ENCODE measurements around the gene IMMP2L.

The IMMP2L gene

DNA sequence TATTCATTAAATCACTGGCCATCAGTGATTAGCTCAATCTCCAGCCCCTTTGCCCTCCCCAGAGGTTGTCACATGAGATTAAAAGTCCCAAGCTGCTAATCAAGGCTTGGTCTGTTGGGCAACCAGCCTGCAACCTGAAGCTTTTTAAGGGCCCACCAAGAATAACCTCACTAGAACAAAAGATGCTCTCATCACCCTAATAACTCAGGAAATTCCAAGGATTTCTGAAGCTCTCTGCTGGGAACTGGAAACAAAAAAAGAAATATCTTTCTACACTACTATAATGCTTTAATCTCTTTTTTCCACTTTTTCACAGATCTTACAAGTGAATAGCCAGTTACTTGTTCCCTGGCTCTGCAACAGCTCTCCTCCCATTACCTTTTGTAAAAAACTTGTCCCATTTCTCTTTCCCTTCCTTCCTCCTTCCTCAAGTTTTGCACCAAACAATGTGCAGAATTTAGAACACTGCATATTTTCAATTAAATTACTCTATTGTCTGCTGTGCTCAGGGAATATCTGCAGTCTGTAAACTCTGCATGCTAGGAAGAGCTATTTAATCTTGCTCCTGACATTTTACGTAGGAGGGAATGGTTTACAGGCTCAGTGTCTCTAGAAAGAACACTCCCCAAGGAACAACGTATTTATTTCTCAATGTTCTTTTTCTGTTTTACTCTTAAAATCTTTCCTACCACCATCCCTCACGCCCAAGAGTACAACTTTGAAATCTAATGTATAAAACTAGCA, 169.1 kb downstream of the IMMP2L start:
- no peak for DNase-seq

DNA sequence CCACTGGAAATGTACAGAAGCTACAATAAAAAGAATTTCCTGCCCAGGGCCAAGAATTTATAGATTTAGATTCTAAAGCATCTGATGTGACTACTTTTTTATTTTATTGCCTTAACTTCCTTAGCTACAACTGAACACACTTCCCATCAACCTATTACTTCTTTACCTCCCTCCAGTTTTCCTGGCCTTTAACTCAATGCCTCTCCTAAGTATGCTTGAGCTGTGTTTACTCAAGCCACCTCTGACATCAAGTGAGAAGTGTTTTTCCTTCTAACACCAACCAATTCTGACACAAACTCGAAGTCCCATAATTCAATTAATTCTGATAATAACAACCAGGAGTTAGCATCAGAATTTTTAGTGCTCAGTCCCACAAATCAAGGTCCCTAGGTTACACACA, 170.0 kb downstream of the IMMP2L start:
- no peak for DNase-seq

DNA sequence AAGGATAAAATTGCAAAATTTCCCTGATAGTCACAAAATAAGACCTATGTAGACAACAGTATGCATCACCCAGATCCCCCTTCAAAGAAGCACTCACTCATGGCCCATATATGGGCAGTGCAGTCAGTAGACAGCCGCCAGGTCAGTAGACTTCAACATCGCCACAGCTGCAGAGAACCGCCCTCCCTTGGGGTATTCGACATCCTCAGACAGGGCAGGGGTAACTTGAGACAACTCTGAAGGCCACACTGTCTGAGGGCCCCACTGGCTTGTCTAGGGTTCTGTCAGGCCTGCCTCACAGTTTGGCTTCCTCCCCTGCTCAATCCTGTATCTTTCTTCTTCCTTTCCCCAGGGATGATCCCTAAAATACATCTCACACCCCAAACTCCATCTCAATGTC, 172.3 kb downstream of the IMMP2L start:
- no peak for DNase-seq

DNA sequence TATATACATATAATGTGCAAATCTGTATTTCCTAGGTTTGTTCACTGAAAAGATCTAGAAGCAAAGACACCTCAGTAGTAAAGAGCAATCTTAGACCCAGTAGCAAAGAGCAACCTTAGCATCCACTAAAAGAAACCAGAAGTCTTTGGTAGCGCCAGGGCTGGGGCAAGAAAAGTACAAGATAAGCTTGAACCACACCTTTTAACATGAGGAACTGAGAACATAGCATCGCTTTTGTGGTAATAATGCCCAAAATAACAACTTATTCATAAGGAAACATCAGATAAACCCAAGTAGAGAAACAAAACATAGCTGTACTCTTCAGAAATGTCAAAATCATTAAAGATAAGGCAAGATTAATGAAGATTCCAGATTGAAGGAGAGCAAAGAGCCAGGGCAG, 173.4 kb downstream of the IMMP2L start:
- DNase-seq: no peak

DNA sequence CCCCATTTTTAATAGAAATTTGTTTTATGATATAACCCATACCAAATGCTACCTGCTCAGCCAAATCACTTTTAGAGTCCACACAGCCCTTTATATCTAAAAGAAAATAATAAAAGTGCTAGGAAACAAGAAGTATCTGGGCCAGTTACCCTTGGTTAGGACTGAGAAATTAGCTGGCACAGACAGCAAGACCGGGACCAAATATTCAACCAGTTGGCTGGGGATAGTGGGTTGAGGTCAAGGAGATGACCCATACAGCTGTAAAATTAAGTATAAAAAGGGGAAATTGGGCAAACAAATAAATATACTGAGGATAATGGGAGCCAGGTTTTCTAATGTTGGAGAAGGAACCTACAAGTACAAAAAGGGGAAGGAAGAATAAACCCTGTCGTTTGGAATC, 174.3 kb downstream of the IMMP2L start:
- no peak for DNase-seq

DNA sequence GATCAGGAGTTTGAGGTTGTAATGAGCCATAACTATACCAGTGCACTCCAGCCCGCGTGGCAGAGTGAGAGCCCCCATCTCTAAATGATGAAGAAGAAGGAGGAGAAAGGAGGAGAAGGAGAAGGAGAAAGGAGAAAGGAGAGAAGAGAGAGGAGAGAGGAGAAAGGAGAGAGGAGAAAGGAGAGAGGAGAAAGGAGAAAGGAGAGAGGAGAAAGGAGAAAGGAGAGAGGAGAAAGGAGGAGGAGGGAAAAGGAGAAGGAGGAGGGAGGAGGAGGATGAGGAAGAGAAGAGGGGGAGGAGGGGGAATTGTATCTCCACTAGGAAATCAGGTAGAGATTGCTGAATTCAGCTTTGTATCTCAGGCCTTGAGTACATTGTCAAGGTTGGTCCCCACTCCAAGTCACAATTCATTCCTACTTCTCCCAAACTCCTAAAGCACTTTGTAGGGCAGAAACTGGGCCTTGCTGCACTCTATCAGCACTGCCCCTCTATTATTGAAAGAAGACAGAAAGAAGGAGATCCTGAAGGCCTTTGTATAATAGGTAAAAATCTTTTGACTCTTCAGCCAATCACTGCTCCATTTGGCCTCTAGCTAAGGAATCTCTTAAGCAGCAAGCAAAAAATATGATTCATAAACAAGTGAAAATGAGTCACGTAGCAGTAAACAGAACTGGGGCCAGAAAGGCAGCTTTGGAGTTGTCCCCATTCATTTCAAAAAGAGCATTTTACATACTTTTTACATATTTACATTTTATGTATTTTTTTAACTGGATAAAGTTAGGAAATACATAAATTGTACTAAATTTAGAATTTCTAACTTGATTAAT, 178.0 kb downstream of the IMMP2L start:
- DNase-seq: no peak

DNA sequence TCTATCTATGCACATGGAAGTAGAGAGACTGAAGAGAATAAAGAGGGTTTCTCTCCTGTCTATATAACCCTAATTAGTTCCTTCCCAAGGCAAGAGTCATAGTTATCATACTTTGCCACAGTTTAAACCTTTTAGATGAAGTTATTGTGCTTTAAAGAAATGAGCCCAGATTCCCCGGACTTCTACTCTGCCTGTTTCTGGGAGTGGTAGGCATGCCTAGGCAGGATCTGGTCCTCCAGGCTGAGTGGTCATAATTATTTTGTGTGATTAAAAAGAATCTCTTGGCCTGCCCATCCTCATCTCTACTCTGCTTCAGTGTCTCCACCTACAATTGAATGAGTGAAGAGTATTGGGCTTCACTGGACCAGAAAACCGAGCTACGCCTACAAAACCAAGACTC, 179.2 kb downstream of the IMMP2L start:
- no peak for DNase-seq

DNA sequence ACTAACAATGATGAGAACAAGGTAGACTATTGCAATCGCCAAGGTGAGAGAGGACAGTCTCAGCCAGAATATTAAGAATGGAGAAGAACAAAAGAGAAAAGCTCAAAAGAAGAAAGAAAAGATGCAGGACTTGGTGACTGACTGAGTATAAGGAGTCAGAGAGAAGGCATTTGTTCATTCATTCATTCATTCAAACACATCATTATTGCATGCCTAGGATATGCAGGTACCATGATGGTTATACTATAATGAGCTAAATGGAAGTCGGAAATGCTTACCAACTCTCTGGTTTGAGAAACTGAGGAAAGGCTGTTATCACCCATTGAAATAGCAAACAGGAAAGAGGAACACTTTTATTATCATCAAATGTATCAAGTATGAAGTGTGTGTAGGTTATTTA, 180.7 kb downstream of the IMMP2L start:
- DNase-seq: no peak

DNA sequence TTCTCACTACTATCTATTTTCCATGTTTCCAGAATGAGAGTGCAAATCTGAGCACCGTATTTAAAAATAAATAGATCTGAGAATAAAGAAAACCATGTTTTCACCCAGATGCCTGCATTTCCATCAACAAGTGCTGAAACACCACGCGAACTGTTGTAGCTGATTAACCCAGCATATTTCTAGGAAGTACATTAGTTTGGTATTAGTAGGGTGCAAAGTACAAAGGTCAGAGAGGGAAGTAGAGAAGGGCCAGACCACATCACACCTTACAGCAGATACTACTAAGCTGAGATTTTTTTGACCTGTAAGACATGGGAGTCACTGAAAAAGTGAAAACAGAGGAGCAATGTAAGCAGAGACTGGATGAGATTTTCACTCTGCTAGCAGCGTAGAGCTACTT, 181.3 kb downstream of the IMMP2L start:
- DNase-seq: no peak

DNA sequence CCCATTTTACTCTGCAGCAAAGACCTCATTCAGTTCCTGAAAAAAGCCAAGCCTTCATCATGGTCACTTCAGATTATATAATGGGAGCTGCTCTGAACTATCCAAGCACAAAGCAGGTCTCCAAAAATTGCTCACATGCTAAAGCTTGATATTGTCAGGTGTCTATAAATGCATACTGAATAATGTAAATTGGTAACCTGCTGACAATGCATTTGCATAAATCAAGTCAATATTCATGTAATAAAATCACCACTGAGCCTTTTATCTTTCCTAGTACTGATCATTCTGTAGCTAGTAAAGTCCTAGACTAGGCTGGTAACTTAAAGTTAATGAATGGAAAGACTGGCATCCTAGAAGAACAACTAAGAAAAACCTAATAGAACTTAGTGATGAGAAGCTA, 188.3 kb downstream of the IMMP2L start:
- DNase-seq: no peak

DNA sequence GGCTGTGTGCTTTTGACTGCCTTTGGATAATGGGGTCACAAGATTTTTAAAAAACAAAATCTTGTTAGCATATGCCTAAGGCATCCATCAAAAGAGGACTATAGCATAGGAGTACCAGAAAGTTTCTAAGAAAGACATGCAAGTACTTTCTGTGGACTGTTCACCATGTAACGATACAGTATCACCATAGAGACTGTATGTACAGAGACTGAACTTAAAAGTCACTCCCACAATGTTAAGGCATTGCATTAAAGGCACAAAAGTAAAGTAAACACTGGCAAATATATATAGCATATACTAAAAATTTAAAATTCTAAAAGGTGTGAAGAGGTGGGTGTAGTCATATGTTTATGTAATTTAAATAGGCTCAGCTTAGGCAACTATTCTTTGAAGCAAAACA, 190.9 kb downstream of the IMMP2L start:
- DNase-seq: no peak

DNA sequence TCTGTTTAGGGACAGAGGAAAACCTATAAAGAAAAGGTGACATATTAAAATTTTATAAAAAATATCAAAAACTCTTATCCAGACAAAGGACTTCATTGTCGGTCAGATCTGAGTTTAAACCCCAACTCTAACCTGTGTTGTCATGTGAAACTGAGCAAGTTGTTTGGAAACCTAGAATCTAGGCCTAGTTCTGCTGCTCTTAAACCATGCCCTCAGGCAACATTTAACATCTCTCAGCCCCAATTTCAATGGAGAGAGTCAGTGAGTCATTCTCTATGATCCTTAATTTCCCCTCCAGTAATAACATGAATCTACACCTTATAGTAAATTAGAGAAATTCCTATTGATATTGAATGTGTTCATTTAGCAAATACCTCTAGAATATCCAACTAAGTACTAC, 192.3 kb downstream of the IMMP2L start:
- DNase-seq: no peak

DNA sequence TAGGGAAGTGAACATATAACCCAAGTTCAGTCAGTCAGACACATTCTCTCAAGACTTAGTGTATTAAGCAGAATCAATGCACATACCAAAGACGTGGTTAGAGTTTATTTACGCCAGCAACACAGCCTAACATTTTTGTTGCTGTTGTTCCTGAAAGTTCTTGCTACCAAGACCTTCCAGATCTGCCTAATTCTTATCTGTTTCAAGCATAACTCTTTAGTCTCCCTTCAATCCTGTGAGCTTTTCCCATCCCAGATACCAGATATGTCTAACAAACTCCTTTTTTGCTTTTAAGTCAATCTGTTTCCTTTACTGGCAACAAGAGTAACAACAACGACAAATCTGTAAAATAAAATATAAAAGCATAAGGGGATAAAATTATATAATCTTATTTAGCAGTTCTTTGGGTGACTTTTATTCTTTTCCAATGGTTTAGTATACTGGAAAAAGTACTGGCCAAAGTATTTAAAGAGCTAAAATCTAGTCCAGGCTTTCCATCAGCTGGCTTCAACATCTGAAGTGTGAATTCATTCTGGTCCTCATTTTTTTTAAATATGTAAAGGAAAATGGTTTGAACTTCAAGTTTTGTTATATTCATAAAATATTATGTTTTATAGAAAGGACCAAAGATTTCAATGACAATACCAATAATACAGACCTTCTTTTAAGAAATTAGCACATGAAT, 193.8 kb downstream of the IMMP2L start:
- DNase-seq: no peak

DNA sequence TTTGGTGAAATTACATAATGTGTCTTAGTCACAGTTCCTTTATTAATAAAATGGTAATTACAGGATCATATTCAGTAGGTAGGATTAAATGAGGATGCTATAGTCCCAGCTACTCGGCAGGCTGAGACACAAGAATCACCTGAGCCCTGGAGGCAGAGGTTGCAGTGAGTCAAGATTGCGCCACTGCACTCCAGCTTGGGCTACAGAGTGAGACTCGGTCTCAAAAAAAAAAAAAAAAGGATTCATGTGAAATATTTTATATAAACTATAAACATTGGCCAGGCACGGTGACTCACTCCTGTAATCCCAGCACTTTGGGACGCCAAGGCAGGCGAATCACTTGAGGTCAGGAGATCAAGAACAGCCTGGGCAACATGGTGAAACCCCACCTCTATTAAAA, 197.9 kb downstream of the IMMP2L start:
- DNase-seq: no peak

DNA sequence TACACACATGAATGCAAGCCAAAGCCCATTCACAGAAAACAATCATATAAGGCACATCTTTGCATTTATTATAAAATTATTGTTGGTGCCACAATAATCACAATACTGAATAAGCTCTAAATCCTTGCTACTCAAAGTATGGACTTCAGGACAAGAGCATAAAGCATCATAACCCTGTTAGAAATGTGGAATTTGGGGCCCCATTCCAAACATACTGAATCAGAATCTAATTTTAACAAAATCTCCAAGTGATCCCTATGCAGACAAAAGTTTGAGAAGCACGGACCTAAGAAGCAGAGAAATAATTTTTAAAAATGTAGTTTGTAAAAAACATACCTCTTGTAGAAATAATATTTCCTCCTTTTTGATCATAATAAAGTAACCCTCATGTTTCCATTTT, 199.2 kb downstream of the IMMP2L start:
- DNase-seq: no peak

DNA sequence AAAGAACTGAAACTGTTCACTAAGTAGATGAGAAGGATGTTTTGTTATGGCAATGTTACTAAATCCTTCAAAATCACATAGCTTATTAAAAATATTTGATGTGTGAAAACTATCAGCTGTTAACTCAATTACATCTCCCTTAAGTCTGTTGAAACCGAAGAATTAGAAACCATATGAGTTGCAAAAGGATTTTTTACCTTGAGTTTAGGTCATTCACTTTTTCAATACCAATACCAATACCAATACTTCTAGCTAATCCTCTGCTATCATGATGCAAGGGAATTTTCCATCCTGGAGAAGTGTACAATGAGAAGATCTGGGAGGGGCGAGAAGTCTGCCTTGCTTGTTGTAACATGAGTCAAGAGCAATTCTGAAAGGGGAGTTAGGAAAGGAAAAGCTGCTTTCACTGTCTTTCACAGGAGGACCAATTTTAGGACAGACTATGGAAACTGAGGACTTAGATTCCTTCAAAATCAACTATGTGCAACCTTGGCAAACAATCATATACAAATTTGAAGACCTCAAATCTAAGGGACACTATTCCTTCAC, 199.7 kb downstream of the IMMP2L start:
- no peak for DNase-seq

DNA sequence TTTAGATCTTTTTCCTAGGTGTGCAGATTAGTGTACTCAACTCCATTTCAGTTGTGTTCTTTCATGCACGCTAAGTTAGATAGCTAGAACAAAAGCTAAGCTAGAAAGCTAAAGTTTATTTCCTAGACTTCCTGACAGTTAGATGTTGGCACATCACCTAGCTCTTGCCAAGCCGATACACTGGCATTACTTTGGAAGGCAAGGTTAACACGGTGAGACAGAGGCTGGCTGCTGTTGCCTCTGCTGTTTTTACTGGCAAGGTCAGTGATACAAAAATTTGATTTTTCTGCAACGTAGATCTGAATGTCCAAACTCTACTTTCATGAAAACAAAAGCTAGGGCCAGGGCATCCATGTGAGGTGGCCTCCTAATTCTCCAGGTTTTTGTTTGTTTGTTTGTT, 203.4 kb downstream of the IMMP2L start:
- no peak for DNase-seq

DNA sequence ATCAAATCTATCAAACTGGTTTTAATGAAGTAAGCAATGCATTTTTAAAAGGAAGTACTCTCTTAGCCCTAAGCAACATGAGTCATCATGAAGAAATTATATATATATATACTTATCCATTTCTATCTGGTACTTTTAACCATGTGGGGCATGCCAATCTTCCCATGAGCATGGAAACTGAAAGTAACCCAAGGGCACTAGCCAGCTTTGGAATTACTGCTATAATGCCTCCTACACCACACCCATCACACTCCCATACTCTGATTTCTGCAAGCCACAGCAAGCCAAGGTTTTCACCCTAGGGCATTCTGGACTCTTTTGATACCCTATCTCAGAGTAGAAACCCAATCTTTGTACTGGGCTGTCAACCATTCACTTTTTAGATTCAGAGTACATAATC, 204.6 kb downstream of the IMMP2L start:
- no peak for DNase-seq

DNA sequence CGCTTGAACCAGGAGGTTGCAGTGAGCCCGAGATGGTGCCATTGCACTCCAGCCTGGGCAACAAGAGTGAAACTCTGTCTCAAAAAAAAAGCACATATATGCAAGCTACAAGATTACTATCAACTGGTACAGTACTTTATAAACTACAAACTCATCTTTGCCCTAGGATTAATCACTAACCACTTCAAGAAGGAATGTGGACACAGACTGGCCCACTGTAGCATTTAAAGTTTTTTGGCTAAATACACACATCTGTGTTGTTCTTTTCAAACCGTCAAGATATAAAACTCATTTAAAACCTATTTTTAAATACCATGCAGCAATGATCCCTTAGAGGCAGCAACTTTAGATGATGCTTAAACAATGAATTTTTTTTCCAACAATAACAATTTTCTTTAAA, 205.4 kb downstream of the IMMP2L start:
- no peak for DNase-seq

DNA sequence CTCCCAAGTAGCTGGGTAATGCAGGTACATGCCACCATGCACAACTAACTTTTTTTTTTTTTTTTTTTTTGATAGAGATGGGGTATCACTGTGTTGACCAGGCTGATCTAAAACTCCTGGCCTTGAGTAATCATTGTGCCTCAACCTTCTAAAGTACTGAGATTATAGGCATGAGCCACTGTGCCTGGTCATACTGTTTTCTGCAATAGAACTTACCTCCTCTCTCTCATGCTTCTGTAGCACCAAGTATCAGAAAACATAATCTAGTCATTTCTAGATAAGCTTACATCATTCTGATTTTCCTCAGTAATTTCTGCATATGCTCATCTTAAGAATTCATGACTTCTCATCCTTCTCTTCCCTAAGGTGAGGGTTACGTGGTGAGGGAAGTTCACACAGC, 210.0 kb downstream of the IMMP2L start:
- DNase-seq: no peak

DNA sequence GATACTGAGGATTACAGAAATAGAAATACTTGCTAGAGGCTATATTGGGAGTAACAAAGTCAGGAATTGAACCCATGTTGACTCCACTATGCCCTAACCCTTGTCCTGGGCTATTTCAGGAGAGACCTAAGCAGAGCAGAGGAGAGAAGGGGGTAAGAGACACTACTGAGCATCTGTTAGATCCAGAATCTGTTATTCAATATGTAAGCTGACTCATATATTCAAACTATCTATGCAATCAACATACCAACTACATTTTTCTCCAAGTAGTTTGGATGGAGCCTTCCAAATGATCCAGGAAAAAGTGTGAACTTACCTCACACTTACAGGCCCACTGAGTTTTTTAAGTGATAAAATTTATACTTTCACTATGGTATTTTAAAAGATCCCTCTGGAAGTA, 216.1 kb downstream of the IMMP2L start:
- no peak for DNase-seq

DNA sequence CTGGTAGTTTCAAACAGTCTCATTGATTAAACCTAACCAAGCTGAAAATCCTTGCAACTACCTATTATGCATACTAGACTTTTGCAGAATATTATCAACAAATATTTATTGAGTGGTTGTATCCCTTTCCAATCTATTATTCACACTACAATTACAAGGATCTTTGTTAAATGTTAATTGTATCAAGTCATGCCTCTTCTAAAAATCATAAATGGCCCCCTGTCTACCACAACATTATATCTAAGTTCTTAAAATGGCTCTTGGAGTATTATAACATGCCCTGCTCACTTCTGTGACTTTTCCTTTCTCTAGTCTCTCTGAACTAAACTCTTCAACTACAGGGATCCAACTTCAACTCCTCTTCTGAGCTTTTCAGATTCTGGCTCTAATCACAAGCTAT, 219.3 kb downstream of the IMMP2L start:
- DNase-seq: no peak
